Glomerular endothelial cell (primary cell): Measurements from ENCODE around the gene AK8. TPM values are rescaled to one million over a fixed set of nuclear protein-coding genes. Genes with fewer than 3 reads are reported as not detected.

Source experiments
- DNase-seq: peaks from one replicate; pipeline ENCODE4 v3.0.0-alpha.2; 2011; ENCODE audit warnings: low read depth, low spot score; ENCODE audit errors: extremely low read depth
- total RNA-seq: library from RNA; depleted of rRNA; stranded (reverse); fragments of >200 nt; gene quantifications from 2 replicates; pipeline ENCODE4 v1.2.3, GENCODE V29; 2015

The AK8 gene
- total RNA-seq, 1 donor from 2014 or later, result 1.5 TPM

GRCh38 chr9:132861666-132862065 lies 16.4 kb downstream of the AK8 start:
- no peak for DNase-seq

- no peak for DNase-seq
Measured at GRCh38 chr9:132858751-132859150, 19.3 kb downstream of the AK8 start.

GRCh38 chr9:132857616-132858342 lies 20.3 kb downstream of the AK8 start:
- DNase-seq, result no peak

- DNase-seq, result no peak
Measured at GRCh38 chr9:132857031-132857430, 21.1 kb downstream of the AK8 start.

- DNase-seq, result no peak
Measured at GRCh38 chr9:132855904-132856303, 22.2 kb downstream of the AK8 start.

- DNase-seq, result no peak
Measured at GRCh38 chr9:132854832-132855231, 23.3 kb downstream of the AK8 start.

- no peak for DNase-seq
Measured at GRCh38 chr9:132853482-132853881, 24.6 kb downstream of the AK8 start.

- DNase-seq, result no peak
Measured at GRCh38 chr9:132849185-132849706, 28.8 kb downstream of the AK8 start.

GRCh38 chr9:132846918-132847515 lies 31.1 kb downstream of the AK8 start:
- no peak for DNase-seq

- DNase-seq, result no peak
Measured at GRCh38 chr9:132846109-132846917, 31.8 kb downstream of the AK8 start.

- no peak for DNase-seq
Measured at GRCh38 chr9:132842124-132843044, 35.7 kb downstream of the AK8 start.

- DNase-seq, result no peak
Measured at GRCh38 chr9:132840980-132841379, 37.1 kb downstream of the AK8 start.

GRCh38 chr9:132838291-132838690 lies 39.8 kb downstream of the AK8 start:
- no peak for DNase-seq

- no peak for DNase-seq
Measured at GRCh38 chr9:132837501-132838286, 40.4 kb downstream of the AK8 start.

- no peak for DNase-seq
Measured at GRCh38 chr9:132834343-132834742, 43.7 kb downstream of the AK8 start.

GRCh38 chr9:132833550-132834121 lies 44.4 kb downstream of the AK8 start:
- DNase-seq, result no peak

- DNase-seq, result no peak
Measured at GRCh38 chr9:132832171-132832881, 45.8 kb downstream of the AK8 start.

GRCh38 chr9:132828201-132828770 lies 49.8 kb downstream of the AK8 start:
- DNase-seq, result no peak
